GM10248 (cell line): ENCODE data around the gene WDR70.

Experiments used
- CTCF ChIA-PET: fragments of 300-600 bp; sonication (Branson Sonifier 250); formaldehyde crosslinking; extraction: SDS; loops from one replicate; lab custom pipeline; 2021; ENCODE audit warnings: antibody characterized with exemption; lab: Yijun Ruan, JAX
- POLR2A ChIA-PET: fragments of 350-650 bp; sonication (Branson Sonifier 250); formaldehyde crosslinking; extraction: SDS; loops from one replicate; lab custom pipeline; 2020; ENCODE audit warnings: antibody characterized with exemption; lab: Yijun Ruan, JAX
- DNase-seq: peaks from one replicate; pipeline ENCODE4 v3.0.0; 2012; ENCODE audit errors: extremely low spot score
- CTCF ChIP-seq: IDR thresholded peaks from 2 replicates; pipeline ENCODE4 v1.5.1; 2012; ENCODE audit warnings: mild to moderate bottlenecking, low read depth; ENCODE audit errors: extremely low read depth, missing control alignments, control extremely low read depth

WDR70 gene

GRCh38 chr5:37756248-37756647 is 377.1 kb downstream of the WDR70 start:
- POLR2A ChIA-PET = no interaction called here
- no peak for DNase-seq
- CTCF ChIA-PET = no interaction called here
- no peak for TF ChIP-seq CTCF

GRCh38 chr5:37757980-37758582 is 379.0 kb downstream of the WDR70 start:
- ChIA-PET POLR2A (no interaction called here), CTCF (interaction anchor here (1.2 to 1.5 kb wide), 4 partner anchors 18 to 435 kb away, joined by 3 to 4 read pairs (median 3); no protein-coding TSS in a partner anchor)
- TF ChIP-seq CTCF = peak; percentile 16
- no peak for DNase-seq

- no peak for TF ChIP-seq CTCF
- POLR2A ChIA-PET = no interaction called here
- DNase-seq = no peak
- CTCF ChIA-PET = interaction anchor here (0.8 to 1.4 kb wide), 3 partner anchors 7 to 63 kb away, joined by 3 to 6 read pairs (median 3); no protein-coding TSS in a partner anchor
Observed at GRCh38 chr5:37767251-37767650, 388.1 kb downstream of the WDR70 start.

GRCh38 chr5:37767961-37768360 is 388.8 kb downstream of the WDR70 start:
- TF ChIP-seq CTCF = no peak
- no peak for DNase-seq
- ChIA-PET CTCF (interaction anchor here (0.8 to 1.1 kb wide), 2 partner anchors 45 to 62 kb away, joined by 3 read pairs; no protein-coding TSS in a partner anchor), POLR2A (no interaction called here)

GRCh38 chr5:37768371-37768770 is 389.3 kb downstream of the WDR70 start:
- no peak for TF ChIP-seq CTCF
- ChIA-PET CTCF (no interaction called here), POLR2A (no interaction called here)
- no peak for DNase-seq

- no peak for DNase-seq
- ChIA-PET CTCF (no interaction called here), POLR2A (no interaction called here)
- TF ChIP-seq CTCF = no peak
Observed at GRCh38 chr5:37769108-37769507, 390.0 kb downstream of the WDR70 start.
